ENCODE results near the gene GSG1L. TPM values are rescaled to one million over a fixed set of nuclear protein-coding genes. Genes with fewer than 3 reads are reported as not detected.

Gene GSG1L
- total RNA-seq, 1 donor from 2014 or later, result not detected

- no peaks in the 10 kb centered on the region for H3K36me3 ChIP-seq (ENCODE audit: control insufficient read depth, insufficient read depth, low read length)
- no peak for DNase-seq (ENCODE audit: low read depth)
- no peak for TF ChIP-seq CTCF (IDR thresholded peaks at IDR 0.05; ENCODE audit: insufficient read depth, low read length, poor library complexity, severe bottlenecking)
Observed at GRCh38 chr16:28085389-28086171, 22.1 kb upstream of the GSG1L start.

GRCh38 chr16:28084209-28084608, 20.7 kb upstream of the GSG1L start:
- Histone ChIP-seq H3K36me3 (ENCODE audit: control insufficient read depth, insufficient read depth, low read length) (no peaks in the 10 kb centered on the region), H3K4me3 (ENCODE audit: low read depth, low read length) (no peak overlapping the region), H3K27me3 (ENCODE audit: control insufficient read depth, insufficient read depth, low read length) (no peaks in the 10 kb centered on the region)
- no peak for DNase-seq (ENCODE audit: low read depth)
- TF ChIP-seq CTCF (IDR thresholded peaks at IDR 0.05; ENCODE audit: insufficient read depth, low read length, poor library complexity, severe bottlenecking), result no peak

More at GRCh38 chr16:28085389-28086171, 22.1 kb upstream of the GSG1L start:
- Histone ChIP-seq H3K4me3 (ENCODE audit: low read depth, low read length) (no peak overlapping the region), H3K27me3 (ENCODE audit: control insufficient read depth, insufficient read depth, low read length) (no peaks in the 10 kb centered on the region)

- no peak for TF ChIP-seq CTCF (IDR thresholded peaks at IDR 0.05; ENCODE audit: insufficient read depth, low read length, poor library complexity, severe bottlenecking)
- Histone ChIP-seq H3K36me3 (ENCODE audit: control insufficient read depth, insufficient read depth, low read length) (no peaks in the 10 kb centered on the region), H3K4me3 (ENCODE audit: low read depth, low read length) (no peak overlapping the region), H3K27me3 (ENCODE audit: control insufficient read depth, insufficient read depth, low read length) (no peaks in the 10 kb centered on the region)
- DNase-seq (ENCODE audit: low read depth), result no peak
Observed at GRCh38 chr16:28082624-28083023, 19.1 kb upstream of the GSG1L start.

GRCh38 chr16:28081391-28081968, 18.0 kb upstream of the GSG1L start:
- H3K4me3 ChIP-seq (ENCODE audit: low read depth, low read length), result no peak overlapping the region
- H3K27me3 ChIP-seq (ENCODE audit: control insufficient read depth, insufficient read depth, low read length), result no peaks in the 10 kb centered on the region
- no peak for TF ChIP-seq CTCF (IDR thresholded peaks at IDR 0.05; ENCODE audit: insufficient read depth, low read length, poor library complexity, severe bottlenecking)
- DNase-seq (ENCODE audit: low read depth), result no peak
- H3K36me3 ChIP-seq (ENCODE audit: control insufficient read depth, insufficient read depth, low read length), result no peaks in the 10 kb centered on the region

GRCh38 chr16:28078261-28078660, 14.7 kb upstream of the GSG1L start:
- peaks cover 2% of the 10 kb centered on the region for H3K27me3 ChIP-seq (ENCODE audit: control insufficient read depth, insufficient read depth, low read length)
- DNase-seq (ENCODE audit: low read depth), result no peak
- TF ChIP-seq CTCF (IDR thresholded peaks at IDR 0.05; ENCODE audit: insufficient read depth, low read length, poor library complexity, severe bottlenecking), result no peak
- H3K36me3 ChIP-seq (ENCODE audit: control insufficient read depth, insufficient read depth, low read length), result no peaks in the 10 kb centered on the region
- no peak overlapping the region for H3K4me3 ChIP-seq (ENCODE audit: low read depth, low read length)

All from kidney epithelial cell (primary cell).